HepG2 (cell line): Measurements from ENCODE around the gene PHF2. TPM values are rescaled to one million over a fixed set of nuclear protein-coding genes. Genes with fewer than 3 reads are reported as not detected.

Experiments used
- ATAC-seq: fragments of 200-7000 bp; cut with Tn5 transposase; 3 replicates; pipeline ENCODE4 v1.9.1; 2020; ENCODE audit warnings: mild to moderate bottlenecking, moderate library complexity
- BruUV-seq: library from RNA; stranded (reverse); fragments of 400-500 nt; replicated peaks from 2 replicates; lab custom pipeline; 2021; lab: Mats Ljungman, UMichigan
- CTCF ChIA-PET: fragments of 300-600 bp; formaldehyde crosslinking; extraction: SDS; loops from one replicate; lab custom pipeline; 2021; ENCODE audit warnings: low total read pairs, inconsistent platforms, low intra/inter-chr PET ratio; lab: Yijun Ruan, JAX
- POLR2A ChIA-PET: fragments of 350-600 bp; sonication (Branson Sonifier 250); formaldehyde crosslinking; loops from one replicate; lab custom pipeline; 2020; ENCODE audit warnings: antibody characterized with exemption, inconsistent platforms; lab: Yijun Ruan, JAX
- DNase-seq: peaks from one replicate; pipeline ENCODE4 v3.0.0-alpha.2; 2015; ENCODE audit warnings: low spot score
- FAIRE-seq: peaks from 3 replicates; lab custom pipeline; 2011; peaks lifted over from hg19 to GRCh38; lab: Jason Lieb, UNC
- H2AFZ ChIP-seq: one replicate; pipeline ENCODE4 v1.6.1; 2011; ENCODE audit warnings: low read length, inconsistent platforms
- H3K27ac ChIP-seq: fragments of 300-600 bp; 3 replicates; pipeline ENCODE4 v1.8.0; 2011; ENCODE audit warnings: mixed run types, mild to moderate bottlenecking, mixed read lengths, low read length, inconsistent platforms; ENCODE audit not compliant: insufficient read depth; ENCODE audit errors: extremely low read length
- H3K27me3 ChIP-seq, 2 experiments: fragments of 200-600 bp in 1 of 2; 2 replicates in 1 of 2; 3 replicates in 1 of 2; pipeline versions ENCODE4 v1.6.0 to v1.8.0; 2011; ENCODE audit warnings: low read length in 2 of 2, mild to moderate bottlenecking in 2 of 2, moderate library complexity in 2 of 2, inconsistent platforms in 1 of 2; ENCODE audit not compliant: insufficient read depth in 2 of 2, control insufficient read depth in 1 of 2
- H3K36me3 ChIP-seq, 2 experiments: fragments of 200-600 bp in 1 of 2; replicated peaks in 1 of 2; 2 replicates in 1 of 2; 3 replicates in 1 of 2; pipeline versions ENCODE4 v1.5.1 to v1.8.0; 2011; ENCODE audit warnings: low read length in 2 of 2, inconsistent platforms in 1 of 2; ENCODE audit not compliant: insufficient read depth in 2 of 2, control insufficient read depth in 1 of 2
- H3K4me1 ChIP-seq: 2 replicates; pipeline ENCODE4 v1.5.1; 2012; ENCODE audit warnings: low read length, inconsistent platforms; ENCODE audit not compliant: insufficient read depth
- H3K4me2 ChIP-seq: 2 replicates; pipeline ENCODE4 v1.6.0; 2011; ENCODE audit warnings: low read depth, low read length, inconsistent platforms
- H3K4me3 ChIP-seq, 3 experiments: fragments of 200-600 bp in 1 of 3; sonication (generic), shearing (Covaris generic) in 1 of 3; replicated peaks in 1 of 3; 2 replicates each; pipeline ENCODE4 v1.5.1; 2011 to 2016; ENCODE audit warnings: low read length in 3 of 3, inconsistent platforms in 2 of 3, low read depth in 2 of 3, mild to moderate bottlenecking in 2 of 3, control low read depth in 1 of 3, mixed read lengths in 1 of 3; ENCODE audit not compliant: insufficient read depth in 1 of 3
- H3K79me2 ChIP-seq: one replicate; pipeline ENCODE4 v1.6.1; 2011; ENCODE audit warnings: low read length, inconsistent platforms; ENCODE audit not compliant: insufficient read depth
- H3K9ac ChIP-seq: 2 replicates; pipeline ENCODE4 v1.6.0; 2011; ENCODE audit warnings: mild to moderate bottlenecking, low read depth, low read length, inconsistent platforms; ENCODE audit not compliant: insufficient read depth
- H3K9me3 ChIP-seq: 2 replicates; pipeline ENCODE4 v1.5.1; 2012; ENCODE audit warnings: mild to moderate bottlenecking, low read length
- H4K20me1 ChIP-seq: 2 replicates; pipeline ENCODE4 v1.6.0; 2011; ENCODE audit warnings: inconsistent platforms, mild to moderate bottlenecking, low read length, moderate library complexity; ENCODE audit not compliant: insufficient read depth
- ATF1 ChIP-seq: IDR thresholded peaks from 2 replicates; pipeline ENCODE4 v1.6.1; 2016; ENCODE audit warnings: mild to moderate bottlenecking, control low read depth
- CHD2 ChIP-seq: IDR thresholded peaks from 2 replicates; pipeline ENCODE4 v1.6.1; 2011; ENCODE audit warnings: low read depth, low read length, improper control_type of control experiment
- CREB1 ChIP-seq, 2 experiments: fragments of 450-650 bp in 1 of 2; IDR thresholded peaks; 2 replicates each; pipeline ENCODE4 v1.6.1; 2016 to 2017; ENCODE audit warnings: control low read depth in 1 of 2, mild to moderate bottlenecking in 1 of 2, missing compliant biosample characterization in 1 of 2, missing genetic modification characterization in 1 of 2
- JUND ChIP-seq: sonication (generic); formaldehyde crosslinking; IDR thresholded peaks from 2 replicates; pipeline ENCODE4 v1.8.0; 2022; ENCODE audit warnings: mild to moderate bottlenecking, missing genetic modification reagents
- KDM2A ChIP-seq: sonication (generic); formaldehyde crosslinking; IDR thresholded peaks from 2 replicates; pipeline ENCODE4 v1.4.0; 2020; ENCODE audit warnings: low read depth, missing genetic modification reagents, borderline replicate concordance
- MLXIP ChIP-seq: sonication (generic); formaldehyde crosslinking; IDR thresholded peaks from 2 replicates; pipeline ENCODE4 v1.9.0; 2021; ENCODE audit warnings: missing genetic modification reagents, borderline replicate concordance
- PBX3 ChIP-seq: sonication (generic); formaldehyde crosslinking; IDR thresholded peaks from 2 replicates; pipeline ENCODE4 v1.8.1; 2023; ENCODE audit warnings: missing genetic modification reagents, inconsistent platforms, borderline replicate concordance
- SMAD1 ChIP-seq: sonication (generic); formaldehyde crosslinking; IDR thresholded peaks from 2 replicates; pipeline ENCODE4 v1.4.0; 2020; ENCODE audit warnings: missing genetic modification reagents, low read depth, mild to moderate bottlenecking, borderline replicate concordance
- ZFP82 ChIP-seq: sonication (generic); formaldehyde crosslinking; IDR thresholded peaks from 2 replicates; pipeline ENCODE4 v1.5.1; 2020; ENCODE audit warnings: mild to moderate bottlenecking, missing genetic modification reagents, borderline replicate concordance
- ZMYM3 ChIP-seq: sonication (generic); formaldehyde crosslinking; IDR thresholded peaks from 2 replicates; pipeline ENCODE4 v1.5.1; 2020; ENCODE audit warnings: mild to moderate bottlenecking, missing genetic modification reagents
- ZNF224 ChIP-seq: sonication (generic); formaldehyde crosslinking; IDR thresholded peaks from 2 replicates; pipeline ENCODE4 v1.5.0; 2020; ENCODE audit warnings: mild to moderate bottlenecking, missing genetic modification reagents
- ZNF337 ChIP-seq: sonication (generic); formaldehyde crosslinking; IDR thresholded peaks from 2 replicates; pipeline ENCODE4 v1.5.1; 2020; ENCODE audit warnings: missing genetic modification reagents, low read depth, mild to moderate bottlenecking, borderline replicate concordance
- ZNF557 ChIP-seq: sonication (generic); formaldehyde crosslinking; IDR thresholded peaks from 2 replicates; pipeline ENCODE4 v1.4.0; 2020; ENCODE audit warnings: missing genetic modification reagents
- ZNF574 ChIP-seq: sonication (generic); formaldehyde crosslinking; IDR thresholded peaks from 2 replicates; pipeline ENCODE4 v1.4.0; 2020; ENCODE audit warnings: missing genetic modification reagents
- ZNF577 ChIP-seq: sonication (generic); formaldehyde crosslinking; IDR thresholded peaks from 2 replicates; pipeline ENCODE4 v1.4.0; 2020; ENCODE audit warnings: mild to moderate bottlenecking, low read depth, missing genetic modification reagents, borderline replicate concordance
- ZNF83 ChIP-seq: sonication (generic); formaldehyde crosslinking; IDR thresholded peaks from 2 replicates; pipeline ENCODE4 v1.4.0; 2020; ENCODE audit warnings: missing genetic modification reagents, mild to moderate bottlenecking, borderline replicate concordance
- WGBS: methylation state at CpG from one replicate; pipeline ENCODE4 v1.1.6; 2017; ENCODE audit warnings: low lambda C conversion rate; 5-methylcytosine and 5-hydroxymethylcytosine counted together
- in situ Hi-C: cut with HindIII; loops from 2 replicates; pipeline ENCODE4 v1.10.0; 2017; ENCODE audit warnings: low pct_unique_long_range_greater_than_20kb; ENCODE audit not compliant: extremely low pct_ligation_motif_present
- intact Hi-C: fragments of 100-400 bp; cut with micrococcal nuclease; formaldehyde crosslinking; loops from one replicate; pipeline ENCODE4 v1.10.0; 2022; ENCODE audit not compliant: unreplicated experiment
- polyA plus RNA-seq, 8 experiments: library from polyadenylated mRNA; depleted of rRNA in 3 of 8; stranded (reverse) in 7 of 8; unstranded in 1 of 8; fragments of >200 nt; fragmentation: Illumina TruSeq in 4 of 8; extraction: Trizol in 4 of 8; gene quantifications; 2 replicates each; pipeline versions ENCODE4 v1.2.1 to v1.2.3, GENCODE V29; 2011 to 2016; ENCODE audit warnings: low read depth in 4 of 8, missing spikeins in 1 of 8, mixed read lengths in 1 of 8; ENCODE audit not compliant: insufficient read depth in 1 of 8
- total RNA-seq, 5 experiments: library from RNA; depleted of rRNA; stranded (reverse); fragments of >200 nt; fragmentation: Illumina TruSeq; extraction: Trizol; gene quantifications; 2 replicates each; pipeline ENCODE4 v1.2.3, GENCODE V29; 2016; ENCODE audit warnings: low read depth in 1 of 5

The PHF2 gene
- total and polyA plus RNA-seq, 2 of the 13 experiments (the other 11 are each of a cell fraction or from before 2014, with no cell fraction given), result 6.6 to 9.1 TPM

- no TSS peak for BruUV-seq
- H3K36me3 ChIP-seq, result no peaks in the 10 kb centered on the region
- no peak overlapping the region for H3K9ac ChIP-seq
- no peak for ATAC-seq
- no peak for TF ChIP-seq ZNF557 (CRISPR knock-in tag)
- TF ChIP-seq KDM2A, result no peak
- no peak for TF ChIP-seq ZFP82 (CRISPR knock-in tag)
- no peak for TF ChIP-seq CREB1 (IDR thresholded peaks at IDR 0.05)
- no peak for TF ChIP-seq CREB1 (CRISPR knock-in tag; IDR thresholded peaks at IDR 0.05)
- TF ChIP-seq ZNF337, result no peak
- no peak for TF ChIP-seq ZNF224
- no peak for TF ChIP-seq ZNF577 (CRISPR knock-in tag)
- no peak for TF ChIP-seq JUND (CRISPR knock-in tag)
- no peak for TF ChIP-seq CHD2
- TF ChIP-seq PBX3 (CRISPR knock-in tag), result no peak
- TF ChIP-seq ZMYM3 (CRISPR knock-in tag), result no peak
- no peak for TF ChIP-seq MLXIP (CRISPR knock-in tag)
- TF ChIP-seq ZNF83 (CRISPR knock-in tag), result no peak
- no peak for TF ChIP-seq SMAD1 (CRISPR knock-in tag)
- TF ChIP-seq ZNF574, result no peak
- TF ChIP-seq ATF1 (CRISPR knock-in tag), result no peak
- 2% methylated on average over 3 of the region's 3 CpGs for WGBS
- H3K79me2 ChIP-seq, result no peaks in the 10 kb centered on the region
- no peak for DNase-seq
- H3K27ac ChIP-seq, result no peak overlapping the region
- no peak for FAIRE-seq
- peaks cover 8% of the 10 kb centered on the region; the same call in 1 of the 2 replicates for H3K4me1 ChIP-seq
- intact Hi-C loops, result no loop called here
- no peak overlapping the region for H3K4me3 ChIP-seq
- H3K4me2 ChIP-seq, result no peak overlapping the region
- no peaks in the 10 kb centered on the region for H4K20me1 ChIP-seq
- CTCF ChIA-PET, result no interaction called here
- H2AFZ ChIP-seq, result no peak overlapping the region
- H3K9me3 ChIP-seq, result peaks cover 21% of the 10 kb centered on the region
- peaks cover 0 to 4% of the 10 kb centered on the region in 2 experiments; a peak in 2 of 5 replicates for H3K27me3 ChIP-seq
- POLR2A ChIA-PET, result no interaction called here
- in situ Hi-C loops, result no loop called here
These were observed 116.7 kb downstream of the PHF2 start for GRCh38 chr9:93693129-93693528.
